GM19468 (cell line): ENCODE measurements around the gene SOX9.

Experiments
- ATAC-seq: cut with Tn5 transposase; IDR thresholded peaks from one replicate; pipeline ENCODE4 v1.9.1; 2021; ENCODE audit warnings: mild to moderate bottlenecking, moderate library complexity, moderate number of reproducible peaks; ENCODE audit not compliant: unreplicated experiment; ENCODE audit errors: extremely low read depth

The SOX9 gene

DNA sequence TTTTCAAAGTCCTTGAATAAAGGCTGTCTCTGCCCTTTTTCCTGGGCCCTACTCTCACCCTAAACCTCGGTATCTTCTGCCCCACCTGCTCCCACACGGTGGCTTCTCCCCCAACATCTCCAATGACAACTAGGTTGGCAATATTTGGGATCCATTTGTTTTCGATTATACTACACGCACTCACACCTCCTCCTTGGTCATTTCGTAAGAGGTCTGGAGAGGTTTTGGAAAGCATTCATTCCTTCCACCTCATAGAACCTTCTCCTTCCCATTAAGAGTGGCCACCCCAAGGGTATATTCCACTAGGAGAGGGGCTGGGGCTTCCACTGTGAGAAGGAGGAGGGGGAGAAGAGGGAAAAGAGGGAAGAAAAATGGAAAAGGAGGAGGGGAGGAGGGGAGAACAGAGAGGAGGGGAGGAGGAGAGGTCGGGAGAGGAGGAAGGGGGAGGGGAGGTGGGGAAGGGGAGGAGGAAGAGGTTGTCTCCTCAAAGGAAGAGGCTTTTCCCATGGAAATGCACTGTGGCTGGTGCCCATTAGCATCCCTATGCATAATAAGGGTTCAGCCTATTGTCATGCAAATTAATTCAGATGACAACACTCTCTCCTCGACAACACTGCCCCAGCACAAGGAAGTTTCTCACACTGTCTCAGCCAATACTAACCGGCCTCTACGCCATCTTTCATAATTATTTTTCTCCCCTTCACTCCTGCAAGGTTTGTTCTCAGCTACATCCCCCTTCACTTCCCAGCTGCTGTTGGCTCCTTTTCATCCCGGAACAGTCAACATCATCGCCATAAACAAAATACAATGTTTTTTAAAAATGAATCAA lies 30.0 kb downstream of the SOX9 start:
- ATAC-seq = no peak

- no peak for ATAC-seq
Observed at GRCh38 chr17:72151565-72152386, 31.0 kb downstream of the SOX9 start.

DNA sequence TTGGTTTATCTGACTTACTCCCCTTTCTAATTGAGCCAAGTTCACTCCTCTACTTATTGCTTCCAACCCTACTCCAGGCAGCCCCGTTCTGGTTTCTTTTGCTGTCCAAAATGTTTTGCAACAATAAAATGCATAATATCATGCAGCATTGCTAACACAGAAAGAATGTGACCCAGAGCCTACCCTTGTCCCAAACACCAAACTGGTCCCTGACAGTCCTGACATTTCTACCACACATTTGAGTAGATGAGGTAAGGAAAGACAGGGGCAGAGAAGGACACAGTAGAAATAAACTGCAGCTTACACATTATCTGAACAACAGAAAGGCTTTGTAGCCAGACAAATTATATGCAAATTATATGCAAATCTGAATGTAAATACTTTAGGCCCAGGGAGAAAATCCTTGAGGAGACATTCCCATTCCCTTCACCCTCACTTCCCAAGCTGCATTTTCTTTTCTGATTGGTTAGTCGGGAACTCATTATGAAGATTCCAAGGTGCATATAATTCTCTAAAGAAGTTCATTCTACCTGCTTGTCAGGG lies 31.6 kb downstream of the SOX9 start:
- no peak for ATAC-seq

DNA sequence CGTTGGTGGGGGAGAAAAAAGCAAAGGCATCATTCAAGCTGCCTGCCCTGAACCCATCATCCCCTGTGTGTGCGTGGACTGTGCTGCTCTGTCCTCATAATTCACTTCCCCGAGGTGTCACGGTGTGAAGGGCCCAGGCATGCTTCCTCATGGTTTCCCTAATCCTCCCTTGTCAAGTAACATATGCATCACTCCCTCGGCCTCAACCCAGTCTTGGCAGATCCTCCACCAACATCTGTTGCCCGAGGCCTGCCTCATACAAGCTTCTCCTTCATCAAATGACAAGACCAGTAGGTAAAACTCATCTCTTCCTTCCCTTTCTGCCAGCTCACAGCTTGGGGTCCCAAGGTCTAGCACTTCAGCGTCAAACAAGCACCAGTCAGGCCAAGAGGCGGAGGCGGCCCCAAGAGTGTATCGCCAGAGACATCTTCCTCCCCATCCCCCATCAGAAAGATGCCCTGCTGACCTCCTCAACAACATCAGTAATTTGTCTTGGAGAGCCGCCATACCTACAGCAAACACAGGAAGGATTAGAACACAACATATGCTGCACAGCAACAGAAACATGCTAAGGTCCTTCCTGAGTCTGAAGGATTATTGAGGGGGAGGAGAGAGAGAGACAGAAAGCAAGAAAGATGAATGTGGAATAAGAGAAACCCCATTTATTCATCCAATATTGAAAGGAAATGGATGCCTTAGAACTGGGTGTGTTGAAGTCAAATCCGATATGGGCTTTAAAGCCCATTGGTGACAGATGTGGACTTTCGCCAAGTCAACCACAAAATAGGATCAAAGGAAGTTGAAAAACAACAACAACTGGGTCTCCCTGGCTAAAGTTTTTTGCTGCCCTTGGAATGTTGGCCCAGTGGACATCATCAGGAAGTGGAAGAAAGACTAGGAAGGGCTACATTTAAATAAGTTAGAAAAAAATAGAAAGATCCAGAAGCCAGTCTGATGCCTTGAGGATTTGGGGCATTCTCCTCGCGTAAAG lies 38.4 kb downstream of the SOX9 start:
- no peak for ATAC-seq

DNA sequence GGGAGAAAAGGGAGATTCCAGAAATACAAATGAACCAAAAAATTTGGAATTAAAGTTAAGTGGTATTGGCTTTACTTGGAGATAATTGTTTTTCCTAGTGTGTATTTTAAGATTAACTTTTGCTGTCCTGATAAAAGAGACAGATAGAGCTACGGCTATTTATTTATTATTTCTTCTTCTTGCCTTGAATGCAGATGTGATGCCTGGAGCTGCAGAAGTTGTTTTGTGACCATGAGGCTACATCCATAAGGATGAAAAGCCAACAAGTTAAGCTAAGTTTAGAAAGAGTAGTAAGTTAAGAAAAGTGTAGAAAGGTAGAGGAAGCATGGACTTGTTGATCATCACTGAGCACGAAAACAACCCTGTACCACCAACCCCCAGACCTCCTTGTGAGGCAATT lies 41.7 kb downstream of the SOX9 start:
- no peak for ATAC-seq

- ATAC-seq = no peak
Observed at GRCh38 chr17:72163474-72163873, 42.7 kb downstream of the SOX9 start.

GRCh38 chr17:72164158-72164739 lies 43.4 kb downstream of the SOX9 start:
- no peak for ATAC-seq

GRCh38 chr17:72165192-72165866 lies 44.5 kb downstream of the SOX9 start:
- ATAC-seq = no peak

DNA sequence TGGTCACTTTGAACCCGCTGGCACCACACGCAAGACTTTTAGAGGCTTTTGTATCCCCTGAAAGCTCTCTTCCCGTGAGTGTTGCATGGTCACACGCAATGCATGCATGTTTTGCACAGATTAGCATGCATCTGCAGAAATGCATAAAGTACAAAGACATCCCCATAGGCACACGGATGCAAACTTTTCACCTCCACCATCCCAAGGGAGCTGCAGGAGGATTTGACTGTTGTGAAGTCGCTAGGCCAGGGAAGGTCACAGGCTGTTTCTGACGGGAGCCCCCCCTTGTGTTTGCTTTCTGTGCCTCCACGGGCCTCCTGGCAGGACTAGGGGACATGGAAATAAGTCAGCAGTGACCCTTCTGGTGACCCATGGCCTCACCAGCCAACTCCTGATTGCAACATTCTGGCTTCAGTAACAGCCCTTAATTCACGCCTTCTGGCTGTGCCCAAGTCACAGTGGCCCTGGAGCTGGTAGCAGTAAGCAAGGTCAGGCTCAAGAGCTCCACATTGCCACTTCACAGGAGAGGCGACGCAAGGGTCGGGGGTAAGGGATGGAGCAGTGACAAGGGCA lies 45.1 kb downstream of the SOX9 start:
- ATAC-seq = no peak

DNA sequence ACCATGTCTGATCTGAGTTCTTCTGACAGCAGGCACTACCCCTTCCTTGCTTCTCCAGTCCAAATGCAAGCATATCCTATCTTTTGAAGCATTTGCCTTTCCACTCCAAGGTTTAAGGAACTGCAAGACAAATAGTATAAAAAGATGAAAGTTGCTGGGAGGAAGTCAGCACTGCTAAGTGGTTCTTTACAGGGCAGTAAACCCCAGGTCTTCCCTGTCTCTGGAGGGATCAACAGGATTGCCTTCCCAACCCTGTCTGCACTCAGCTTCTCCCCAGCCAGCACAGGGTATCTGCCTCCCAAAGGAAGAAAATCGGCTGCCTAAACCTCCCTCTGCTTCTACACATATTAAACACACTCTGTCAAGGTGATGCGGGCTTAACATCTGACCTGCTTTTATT lies 46.8 kb downstream of the SOX9 start:
- no peak for ATAC-seq

- ATAC-seq = no peak
Observed at GRCh38 chr17:72169823-72170222, 49.0 kb downstream of the SOX9 start.

DNA sequence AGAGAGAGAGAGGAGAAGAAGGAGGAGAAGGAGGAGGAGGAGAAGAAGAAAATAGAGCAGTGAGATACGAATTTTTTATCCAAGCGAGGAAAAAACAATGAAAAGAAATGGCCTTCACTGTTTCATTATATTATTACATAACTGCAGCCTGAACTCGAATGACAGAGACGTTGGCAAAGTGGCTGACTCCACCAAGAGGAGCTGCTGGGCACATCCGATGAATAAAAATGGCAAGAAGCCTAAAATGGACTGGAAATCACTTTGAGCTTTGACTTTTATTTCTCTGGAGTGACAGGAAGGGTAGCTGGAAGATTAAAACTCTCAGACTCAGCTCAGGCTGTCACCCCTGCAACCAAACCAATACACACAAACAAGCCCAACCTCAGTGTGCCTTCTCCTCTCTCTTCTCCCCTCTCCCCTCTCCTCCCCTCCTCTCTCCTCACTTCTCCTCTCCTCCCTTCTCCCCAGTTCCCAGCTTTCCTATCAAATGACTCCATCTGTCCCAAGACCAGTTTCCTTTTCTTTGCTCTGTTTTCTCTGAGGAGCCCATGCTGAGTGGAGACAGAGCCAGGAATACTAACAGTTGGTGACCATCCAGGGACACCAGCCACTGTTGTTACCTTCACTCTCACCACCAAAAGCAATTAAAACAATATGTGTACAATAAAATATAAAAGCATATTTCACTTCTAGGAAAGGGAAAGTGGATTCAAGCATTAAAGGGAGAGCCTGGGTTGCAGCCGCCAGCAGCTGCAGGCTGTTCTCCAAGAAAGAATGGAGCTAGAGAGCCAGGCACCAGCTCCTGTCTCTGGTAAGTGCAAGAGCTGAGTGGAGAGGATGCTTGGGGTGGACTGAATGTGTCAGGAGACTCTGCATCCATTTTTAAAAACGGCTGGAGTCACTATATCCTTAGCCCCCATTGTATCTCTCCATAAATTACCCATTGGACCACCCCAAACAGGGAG lies 51.2 kb downstream of the SOX9 start:
- no peak for ATAC-seq

DNA sequence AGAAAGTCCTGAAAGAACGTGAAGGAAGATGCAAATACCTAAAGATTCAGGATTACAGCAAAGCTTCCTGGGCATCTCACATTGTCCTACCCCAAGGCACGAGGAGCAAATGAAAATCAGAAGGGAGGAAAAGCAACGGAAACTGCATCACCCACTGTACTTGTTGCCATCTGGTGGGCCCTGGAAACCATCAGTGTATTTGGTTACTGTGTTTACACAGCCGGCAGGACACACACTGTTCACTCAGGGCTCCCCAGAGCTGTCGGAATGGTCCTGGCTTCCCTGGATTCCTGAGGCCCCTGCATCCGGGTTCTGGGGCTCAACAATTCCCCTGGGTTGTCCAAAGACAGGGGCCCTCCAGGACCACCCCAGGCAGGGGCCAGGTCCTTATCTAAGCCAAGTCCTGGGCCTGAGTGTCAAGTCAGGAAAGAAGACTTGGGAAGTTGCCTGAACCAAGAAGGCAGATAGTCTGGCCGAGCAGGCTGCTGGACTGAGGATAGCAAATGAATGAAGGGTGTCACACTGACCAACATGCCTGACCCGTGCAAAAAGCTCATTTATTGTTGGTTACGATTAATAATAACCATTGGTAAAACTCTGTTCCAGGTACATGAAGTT lies 52.8 kb downstream of the SOX9 start:
- ATAC-seq = no peak

- no peak for ATAC-seq
Observed at GRCh38 chr17:72175263-72175662, 54.4 kb downstream of the SOX9 start.
